Measurements from ENCODE around the gene ADAMTS18.
"Not testable (repeated sequence)": the region's sequence is repeated elsewhere in the genome, so short reads cannot be mapped to it uniquely, and the experiment has no call there.

The ADAMTS18 gene

DNA sequence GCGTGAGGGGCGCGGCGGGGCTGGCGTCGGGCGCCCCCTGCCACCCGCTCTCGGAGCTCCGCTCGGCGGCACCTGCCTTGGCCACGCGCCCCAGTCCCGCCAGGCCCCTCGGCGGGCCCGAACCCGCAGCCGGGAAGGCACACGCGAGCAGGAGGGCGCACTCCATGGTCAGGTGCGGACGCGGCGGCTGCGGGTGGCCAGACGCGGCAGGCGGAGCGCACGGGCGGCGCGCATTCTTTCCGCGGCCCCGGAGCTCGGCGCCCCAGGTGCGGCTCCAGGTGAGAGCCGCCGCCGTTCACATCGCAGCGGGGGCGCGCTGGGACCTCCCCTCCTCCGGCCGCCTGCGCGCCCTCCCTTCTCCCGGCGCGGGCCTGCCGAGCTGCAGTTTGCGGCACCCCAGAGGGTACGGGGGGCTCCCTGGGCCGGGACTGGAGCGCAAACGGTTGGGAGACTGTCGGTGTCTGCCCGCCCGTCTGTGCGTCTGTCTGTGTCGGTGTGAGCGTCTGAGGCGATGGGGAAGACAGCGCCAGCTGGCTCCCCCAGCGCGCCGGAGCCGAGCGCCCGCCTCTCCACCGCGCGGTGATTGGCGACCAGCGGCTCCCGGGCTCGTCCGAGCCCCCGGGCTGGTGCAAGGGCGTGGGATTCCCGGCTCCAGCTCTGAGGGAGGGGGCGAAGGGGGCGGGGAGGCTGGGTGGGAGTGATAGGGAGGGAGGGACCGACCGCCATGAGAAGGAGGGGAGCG lies at the start of gene ADAMTS18:
Gene ADAMTS18 (minus strand): TSS at position 505 of the 742 bp plus-strand sequence. CDS start 339 bp downstream, at position 166.
- DNase-seq, result peak; percentile 81

GRCh38 chr16:77480681-77481315 lies 46.0 kb upstream of the ADAMTS18 start:
- no peak for DNase-seq

GRCh38 chr16:77472262-77472661 lies 37.4 kb upstream of the ADAMTS18 start:
- no peak for DNase-seq

GRCh38 chr16:77470851-77471250 lies 36.0 kb upstream of the ADAMTS18 start:
- no peak for DNase-seq

DNA sequence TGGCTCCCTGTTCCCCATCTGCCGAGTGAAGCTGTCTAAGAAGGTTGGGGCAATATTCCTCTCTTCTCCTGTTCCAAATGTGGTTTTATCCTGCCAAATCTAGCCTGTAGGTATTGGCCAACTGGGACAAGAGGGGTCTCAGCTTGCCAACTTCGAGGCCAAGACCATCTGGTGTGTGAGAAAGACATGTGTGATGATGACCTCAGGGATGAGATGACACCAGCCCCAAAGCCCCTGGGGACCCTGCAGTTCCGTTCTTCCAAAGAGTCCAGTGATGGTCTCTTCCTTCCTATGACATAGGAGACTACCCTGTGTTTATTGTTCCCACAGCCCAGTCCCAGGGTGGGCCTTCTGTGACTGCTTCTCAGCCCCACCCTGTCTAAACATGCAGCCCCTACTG lies 34.8 kb upstream of the ADAMTS18 start:
- no peak for DNase-seq

DNA sequence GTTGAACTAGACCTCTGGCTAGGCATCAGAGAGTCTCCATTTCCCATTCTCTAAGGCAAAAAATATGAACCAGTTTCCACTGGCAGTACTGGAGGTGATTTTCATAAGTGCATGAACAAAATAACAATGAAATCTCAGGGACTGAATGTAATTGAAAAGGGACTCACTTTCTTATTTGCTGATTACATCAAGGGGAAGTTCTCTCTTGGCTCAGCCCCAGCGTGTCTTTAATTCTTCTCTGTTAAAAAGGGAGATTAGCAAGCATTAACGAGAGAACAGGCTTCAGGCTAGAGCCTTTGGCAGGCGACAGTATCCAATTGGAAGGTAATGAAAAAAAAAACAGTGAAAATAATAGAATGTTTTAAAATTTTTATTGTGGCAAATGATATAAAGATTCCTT lies 34.0 kb upstream of the ADAMTS18 start:
- peak; percentile 19 for DNase-seq

- DNase-seq, result peak; percentile 25
Measured at GRCh38 chr16:77467821-77468335, 33.0 kb upstream of the ADAMTS18 start.

- DNase-seq, result not testable (repeated sequence)
Measured at GRCh38 chr16:77463659-77464058, 28.8 kb upstream of the ADAMTS18 start.

DNA sequence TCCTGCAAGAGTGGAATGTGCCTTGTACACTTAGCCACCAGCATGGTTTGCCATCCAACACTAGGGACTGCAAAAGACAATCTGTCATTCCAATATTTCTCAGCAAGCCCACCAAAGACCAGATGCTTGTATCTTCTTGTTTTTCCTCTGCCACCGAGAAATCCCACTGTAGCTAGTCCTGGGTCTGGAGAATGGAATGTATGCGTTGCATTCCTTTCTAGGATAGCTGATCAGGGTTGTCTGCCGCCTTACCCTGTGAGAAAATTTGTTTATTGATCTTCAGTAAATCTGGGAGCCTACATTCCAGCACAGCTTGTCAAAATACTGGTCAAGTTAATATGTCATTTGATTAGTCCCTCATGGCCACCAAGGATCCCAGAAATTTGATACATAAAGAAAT lies 28.1 kb upstream of the ADAMTS18 start:
- DNase-seq, result no peak

GRCh38 chr16:77459534-77460254 lies 24.9 kb upstream of the ADAMTS18 start:
- DNase-seq, result no peak

DNA sequence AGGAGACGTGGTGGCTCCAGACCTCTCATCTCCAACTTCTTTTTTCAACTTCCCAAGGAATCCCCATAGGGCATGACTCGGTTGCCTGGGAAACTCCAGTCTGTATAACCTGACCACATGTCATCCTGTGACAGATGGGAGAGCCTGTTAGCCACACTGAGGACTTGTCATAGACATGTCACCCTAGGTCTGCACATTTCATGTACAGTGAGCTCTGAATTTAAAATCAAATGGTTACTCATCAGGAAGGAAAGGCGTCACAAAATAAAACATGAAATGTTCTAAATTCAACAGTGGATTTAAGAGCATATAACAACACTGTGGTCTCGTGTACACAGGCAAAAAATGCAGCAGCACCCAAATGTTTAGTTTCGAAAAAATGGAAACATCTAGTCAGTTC lies 22.2 kb upstream of the ADAMTS18 start:
- DNase-seq, result peak; percentile 62

DNA sequence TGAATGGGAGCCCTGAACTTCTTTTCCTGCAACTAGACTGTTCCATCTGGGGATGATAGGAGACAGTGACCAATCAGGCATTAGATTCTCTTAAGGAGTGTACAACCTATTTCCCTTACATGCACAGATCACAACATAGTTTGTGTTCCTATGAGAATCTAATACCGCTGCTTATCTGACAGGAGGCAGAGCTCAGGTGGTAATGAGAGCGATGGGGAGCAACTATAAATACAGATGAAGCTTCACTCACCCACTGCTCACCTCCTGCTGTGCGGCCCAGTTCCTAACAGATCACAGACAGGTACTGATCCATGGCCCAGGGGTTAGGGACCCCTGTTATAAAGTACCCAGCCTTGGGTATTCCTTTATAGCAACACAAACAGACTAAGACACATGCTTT lies 17.4 kb upstream of the ADAMTS18 start:
- DNase-seq, result no peak

DNA sequence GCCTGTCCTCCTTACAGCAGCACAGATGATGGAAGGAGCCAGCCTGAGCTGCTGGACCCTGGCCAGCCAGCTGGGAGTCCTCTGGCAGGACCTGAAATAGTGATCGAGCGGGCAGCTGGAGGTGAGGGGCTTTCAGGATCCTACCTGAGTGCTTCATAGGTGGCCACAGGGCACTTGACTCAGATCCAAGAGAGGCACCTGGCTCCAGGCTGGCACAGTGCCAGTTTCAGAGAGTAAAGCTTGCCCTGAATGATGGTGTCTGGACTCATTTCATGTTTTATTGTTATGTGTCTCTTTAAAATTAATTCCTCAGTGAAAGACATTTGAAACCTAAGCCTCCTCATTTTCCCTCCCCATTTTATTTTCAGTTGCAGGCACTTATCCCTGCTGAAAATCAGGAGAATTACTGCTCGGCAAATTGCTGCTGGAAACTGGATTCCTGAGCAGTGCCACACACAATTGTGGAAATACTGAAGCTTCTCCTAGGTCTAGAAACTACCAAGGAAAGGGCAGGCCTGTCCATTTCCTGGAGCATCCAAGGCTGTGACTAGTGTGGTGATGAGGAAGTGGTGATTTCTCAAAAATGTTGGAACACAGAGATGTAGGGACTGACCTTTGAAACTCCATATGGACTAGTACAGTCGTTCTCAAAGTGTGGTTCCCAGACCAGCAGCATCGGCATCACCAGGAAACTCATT lies 16.1 kb upstream of the ADAMTS18 start:
- no peak for DNase-seq

- no peak for DNase-seq
Measured at GRCh38 chr16:77449208-77449607, 14.4 kb upstream of the ADAMTS18 start.

DNA sequence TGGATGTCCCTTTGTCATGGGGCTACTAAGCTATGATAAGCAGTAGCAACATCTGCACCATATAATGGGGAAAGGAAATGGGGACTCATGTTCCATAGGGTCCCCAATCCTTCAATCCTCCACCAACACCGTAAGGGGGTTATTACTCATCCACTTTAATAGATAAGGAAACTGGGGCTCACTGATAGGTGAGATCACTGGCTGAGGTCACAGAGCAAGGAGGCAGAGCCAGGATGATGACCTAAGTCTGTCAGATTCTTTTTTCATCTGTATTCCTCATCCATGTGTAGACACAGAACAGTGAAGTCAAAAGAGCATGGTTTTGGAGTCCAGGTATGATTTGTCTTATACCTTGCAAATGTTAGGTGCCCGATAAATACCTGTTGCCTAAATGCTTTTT lies 10.5 kb upstream of the ADAMTS18 start:
- DNase-seq, result no peak

DNA sequence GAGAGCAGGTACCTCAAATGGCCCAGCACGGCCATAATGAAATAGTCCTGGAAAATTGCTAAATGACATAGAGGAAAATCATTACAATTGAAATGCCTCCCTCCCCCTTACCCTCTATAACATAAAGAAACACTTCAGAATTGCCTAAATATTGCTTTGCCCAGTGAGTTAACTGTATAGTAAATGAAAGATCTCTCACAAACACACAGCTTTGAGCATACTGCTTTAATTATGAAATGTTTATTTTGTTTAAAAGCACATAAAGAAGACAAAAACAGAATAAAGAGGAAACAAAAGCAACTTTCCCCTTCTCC lies 9.3 kb upstream of the ADAMTS18 start:
- DNase-seq, result no peak

DNA sequence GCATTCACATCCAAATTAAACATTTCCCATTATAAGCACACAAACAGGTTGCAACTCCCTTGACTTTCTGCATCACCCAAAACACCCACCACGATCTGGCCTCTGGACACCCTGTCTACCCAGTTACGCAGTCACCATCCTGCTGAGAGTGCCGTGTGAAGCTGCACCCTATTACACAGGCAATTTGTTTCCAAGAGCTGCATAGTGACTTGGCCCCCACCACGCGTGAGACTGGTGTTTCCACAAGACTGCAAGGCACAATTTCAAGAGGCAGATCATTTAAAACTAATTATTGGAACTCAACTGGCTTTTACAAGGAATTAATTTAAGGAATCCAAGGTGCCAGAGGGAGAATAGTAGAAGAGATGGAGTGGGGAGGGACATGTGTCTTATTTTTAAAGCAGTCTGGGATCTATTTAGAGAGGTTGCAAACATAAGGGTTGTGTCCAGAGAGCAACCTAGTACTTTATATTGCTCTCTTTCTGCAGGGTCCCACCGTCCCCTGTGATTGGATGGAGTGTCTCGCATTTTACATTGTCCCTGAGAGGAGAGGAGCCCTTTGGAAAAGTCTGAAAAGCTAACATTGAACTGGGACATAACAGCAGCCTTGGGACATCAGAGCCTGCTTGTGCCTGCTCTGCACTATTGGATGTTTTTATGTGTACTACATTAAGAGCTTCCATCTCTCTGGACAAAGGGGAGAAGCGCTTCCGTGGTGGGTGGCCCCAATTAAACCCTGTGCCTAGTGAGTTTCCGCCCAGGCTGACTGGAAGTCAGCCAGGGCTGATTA lies 8.7 kb upstream of the ADAMTS18 start:
- DNase-seq, result peak; percentile 84

DNA sequence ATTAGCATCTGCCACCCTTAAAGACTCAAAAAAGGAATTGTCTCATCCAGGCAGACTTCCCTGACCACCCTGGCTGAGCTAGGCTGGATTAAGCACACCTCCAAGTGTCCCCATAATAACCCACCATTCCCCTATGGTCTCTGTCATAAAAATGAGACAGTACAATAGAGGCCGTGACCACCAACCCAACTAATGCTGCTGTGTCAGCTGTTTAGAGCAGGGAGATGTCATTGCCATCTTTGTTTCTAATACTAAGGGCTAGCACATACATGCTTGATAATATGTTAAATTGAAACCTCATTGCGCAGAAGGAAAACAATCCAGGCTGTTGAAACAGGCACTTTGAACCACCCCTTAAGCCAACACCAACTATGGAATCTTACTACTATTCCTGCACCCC lies 7.2 kb upstream of the ADAMTS18 start:
- no peak for DNase-seq

DNA sequence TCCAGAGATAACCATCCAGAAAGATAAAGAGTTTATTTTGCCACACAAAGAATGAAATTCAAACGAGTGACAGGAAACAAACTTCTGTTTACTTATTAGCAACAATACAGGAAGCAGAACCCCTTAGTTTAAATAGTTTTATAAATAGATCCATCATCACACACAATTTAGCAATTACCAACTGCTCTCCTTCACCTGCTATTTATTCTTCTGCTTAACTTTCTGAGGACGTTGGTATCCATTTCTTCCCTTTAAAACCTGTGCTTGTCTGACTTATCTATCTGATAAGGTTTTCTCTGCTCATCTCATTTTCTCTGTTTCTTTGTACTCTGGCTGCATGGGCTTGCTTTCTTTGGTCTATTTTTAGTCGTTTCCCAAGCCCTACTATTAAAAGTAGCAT lies 4.3 kb upstream of the ADAMTS18 start:
- DNase-seq, result no peak

DNA sequence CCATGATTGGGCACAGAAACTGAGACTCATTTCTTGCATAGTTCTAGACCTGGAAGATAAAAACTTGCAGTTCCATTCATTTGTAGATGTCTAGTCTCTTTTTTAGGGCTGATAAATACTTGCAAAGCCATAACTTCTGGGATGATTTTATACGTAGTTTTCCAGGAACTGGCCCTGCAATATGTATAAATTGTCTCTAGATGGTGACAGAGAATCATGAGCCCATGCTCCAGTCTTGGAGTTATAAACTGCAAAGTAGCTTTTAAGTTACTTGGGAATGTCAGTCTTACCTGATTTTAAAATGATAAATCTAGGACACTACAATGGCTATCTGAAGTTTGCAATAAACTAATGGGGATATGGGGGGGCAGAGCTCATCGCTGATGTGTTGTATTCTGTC lies 3.0 kb upstream of the ADAMTS18 start:
- DNase-seq, result peak; percentile 64

- DNase-seq, result peak; percentile 82
Measured at GRCh38 chr16:77435272-77435820, 512 bp upstream of the ADAMTS18 start.

- peak; percentile 64 for DNase-seq
Measured at GRCh38 chr16:77434022-77434529, 758 bp downstream of the ADAMTS18 start.

Data from eye (tissue), 1 donor.